ENCODE results near the gene SPC24. TPM values are rescaled to one million over a fixed set of nuclear protein-coding genes. Genes with fewer than 3 reads are reported as not detected.
"Not testable (repeated sequence)": the region's sequence is repeated elsewhere in the genome, so short reads cannot be mapped to it uniquely, and the experiment has no call there.

The SPC24 gene
- total RNA-seq, 4 donors from 2014 or later = 0.24 to 1.1 (median 0.78) TPM; not detected in 1

- intact Hi-C loops (cut with DNase I) = no loop called here
- no peak for DNase-seq
- Histone ChIP-seq H3K36me3 (no peaks in the 10 kb centered on the region), H3K9me3 (no peaks in the 10 kb centered on the region), H3K4me3 (replicated peaks in 1 of 3) (no peak overlapping the region), H3K4me1 (peaks cover 25 to 29% of the 10 kb centered on the region in 2 donors), H3K27ac (peak overlapping the region in 1 of 3 donors; percentile 30), H3K27me3 (no peaks in the 10 kb centered on the region)
- WGBS, 2 donors = 95 to 100% methylated on average over 3 of the region's 3 CpGs
- no peak for TF ChIP-seq POLR2A (IDR thresholded peaks at IDR 0.05)
- no peak for TF ChIP-seq CTCF (IDR thresholded peaks at IDR 0.05)
Observed at GRCh38 chr19:11145536-11145924, 10.1 kb downstream of the SPC24 start.

GRCh38 chr19:11142528-11143171 is 12.9 kb downstream of the SPC24 start:
- intact Hi-C loops (cut with DNase I) = no loop called here
- Histone ChIP-seq H3K36me3 (no peaks in the 10 kb centered on the region), H3K4me1 (peaks cover 52 to 58% of the 10 kb centered on the region in 2 donors), H3K27ac (peak overlapping the region; percentile 99 to 100 (median 100)), H3K27me3 (no peaks in the 10 kb centered on the region), H3K4me3 (replicated peaks in 1 of 3) (no peak overlapping the region), H3K9me3 (no peaks in the 10 kb centered on the region)
- WGBS, 2 donors = 0 to 5% methylated on average over 1 to 5 of the region's 22 CpGs
- peak; percentile 98 for DNase-seq
- TF ChIP-seq CTCF (IDR thresholded peaks at IDR 0.05) (no peak), POLR2A (IDR thresholded peaks at IDR 0.05) (peak in 1 of 2 donors; percentile 50)

- peaks cover 54 to 62% of the 10 kb centered on the region in 2 donors for H3K4me1 ChIP-seq
- intact Hi-C loops (cut with DNase I) = no loop called here
- TF ChIP-seq POLR2A (IDR thresholded peaks at IDR 0.05) = no peak
- TF ChIP-seq CTCF (IDR thresholded peaks at IDR 0.05) = peak in 1 of 6 experiments; percentile 25
- DNase-seq = peak in 1 of 2 donors; percentile 40
- H3K27ac ChIP-seq = peak overlapping the region; percentile 99 to 100 (median 100)
- no peaks in the 10 kb centered on the region for H3K36me3 ChIP-seq
- H3K4me3 ChIP-seq (replicated peaks in 1 of 3) = no peak overlapping the region
- H3K27me3 ChIP-seq = no peaks in the 10 kb centered on the region
- no peaks in the 10 kb centered on the region for H3K9me3 ChIP-seq
- WGBS, 2 donors = 68 to 84% methylated on average over 4 to 8 of the region's 9 CpGs
Observed at GRCh38 chr19:11141937-11142527, 13.6 kb downstream of the SPC24 start.

- H3K27ac ChIP-seq = peak overlapping the region in 2 of 3 donors; percentile 77 to 86
- TF ChIP-seq POLR2A (IDR thresholded peaks at IDR 0.05) (no peak), CTCF (IDR thresholded peaks at IDR 0.05) (no peak)
- no peaks in the 10 kb centered on the region for H3K36me3 ChIP-seq
- whole genome bisulfite sequencing, 2 donors = 76 to 84% methylated on average over 9 of the region's 9 CpGs
- H3K27me3 ChIP-seq = no peaks in the 10 kb centered on the region
- no peaks in the 10 kb centered on the region for H3K9me3 ChIP-seq
- no peak for DNase-seq
- H3K4me3 ChIP-seq (replicated peaks in 1 of 3) = no peak overlapping the region
- intact Hi-C loops (cut with DNase I) = no loop called here
- H3K4me1 ChIP-seq = peaks cover 54 to 62% of the 10 kb centered on the region in 2 donors
Observed at GRCh38 chr19:11140896-11141295, 14.7 kb downstream of the SPC24 start.

GRCh38 chr19:11140023-11140538 is 15.5 kb downstream of the SPC24 start:
- H3K4me3 ChIP-seq (replicated peaks in 1 of 3); H3K36me3 ChIP-seq; intact Hi-C loops (cut with DNase I); H3K27me3 ChIP-seq; H3K9me3 ChIP-seq: not testable (repeated sequence)
- Histone ChIP-seq H3K27ac (peak overlapping the region; percentile 22 to 86 (median 77)), H3K4me1 (peaks cover 54 to 62% of the 10 kb centered on the region in 2 donors)
- peak; percentile 42 to 50 for DNase-seq
- 70 to 78% methylated on average over 10 of the region's 10 CpGs for WGBS, 2 donors
